NCI-H510A (cell line): ENCODE measurements around the gene CRAT.

Source experiments
- DNase-seq: peaks from one replicate; lab custom pipeline; 2025; lab: John Stamatoyannopoulos, UW

Gene CRAT

GRCh38 chr9:129110740-129111527, at the start of gene CRAT, which contains the start of gene PTPA:
Gene CRAT (minus strand): TSS chr9:129110793. CDS start chr9:129110509, 284 bp downstream.
Gene PTPA (plus strand): TSS chr9:129111415. CDS start chr9:129111601, 186 bp downstream.
- peak; percentile 79 for DNase-seq

GRCh38 chr9:129156163-129156562, 45.6 kb upstream of the CRAT start:
- no peak for DNase-seq

GRCh38 chr9:129154866-129155477, 44.4 kb upstream of the CRAT start:
- DNase-seq, result no peak

- DNase-seq, result no peak
Observed at GRCh38 chr9:129151469-129151868, 40.9 kb upstream of the CRAT start.

GRCh38 chr9:129150672-129151211, 40.1 kb upstream of the CRAT start:
- no peak for DNase-seq

- DNase-seq, result no peak
Observed at GRCh38 chr9:129150122-129150521, 39.5 kb upstream of the CRAT start.

- DNase-seq, result no peak
Observed at GRCh38 chr9:129149442-129149841, 38.8 kb upstream of the CRAT start.

- DNase-seq, result no peak
Observed at GRCh38 chr9:129148463-129149204, 38.0 kb upstream of the CRAT start.

GRCh38 chr9:129146441-129146941, 35.9 kb upstream of the CRAT start:
- no peak for DNase-seq

GRCh38 chr9:129145841-129146292, 35.3 kb upstream of the CRAT start:
- no peak for DNase-seq

- DNase-seq, result no peak
Observed at GRCh38 chr9:129145316-129145715, 34.7 kb upstream of the CRAT start.

- DNase-seq, result peak; percentile 25
Observed at GRCh38 chr9:129143031-129143927, 32.7 kb upstream of the CRAT start.

- no peak for DNase-seq
Observed at GRCh38 chr9:129142138-129142935, 31.7 kb upstream of the CRAT start.

GRCh38 chr9:129141066-129142041, 30.8 kb upstream of the CRAT start:
- no peak for DNase-seq

- DNase-seq, result peak; percentile 75
Observed at GRCh38 chr9:129140397-129141065, 29.9 kb upstream of the CRAT start.

GRCh38 chr9:129139993-129140396, 29.4 kb upstream of the CRAT start:
- DNase-seq, result peak; percentile 88

- peak; percentile 61 for DNase-seq
Observed at GRCh38 chr9:129139233-129139992, 28.8 kb upstream of the CRAT start.
